Spleen (tissue), 11 donors: Measurements from ENCODE around the gene CAMSAP2. TPM values are rescaled to one million over a fixed set of nuclear protein-coding genes. Genes with fewer than 3 reads are reported as not detected.

Experiments used
- DNase-seq: peaks from one replicate; pipeline ENCODE4 v3.0.0-alpha.2; 2020
- H3K27ac ChIP-seq, 8 donors: fragments of 200-600 bp; sonication (generic) in 7 of 8; 1 replicate in 4 of 8; 2 replicates in 4 of 8; pipeline versions ENCODE4 v1.5.0 to v1.8.0; 2016 to 2021; ENCODE audit warnings: inconsistent platforms in 4 of 8, mild to moderate bottlenecking in 4 of 8, moderate library complexity in 1 of 8
- H3K27me3 ChIP-seq, 7 donors: fragments of 200-600 bp; sonication (generic) in 6 of 7; replicated peaks in 1 of 7; 1 replicate in 4 of 7; 2 replicates in 3 of 7; pipeline versions ENCODE4 v1.5.0 to v1.8.0; 2016 to 2021; ENCODE audit warnings: inconsistent platforms in 3 of 7, mild to moderate bottlenecking in 1 of 7
- H3K36me3 ChIP-seq, 6 donors: fragments of 200-600 bp; sonication (generic) in 5 of 6; 1 replicate in 4 of 6; 2 replicates in 2 of 6; pipeline versions ENCODE4 v1.5.0 to v1.8.0; 2016 to 2021; ENCODE audit warnings: inconsistent platforms in 2 of 6
- H3K4me1 ChIP-seq, 6 donors: fragments of 200-600 bp; sonication (generic) in 5 of 6; 1 replicate in 3 of 6; 2 replicates in 3 of 6; pipeline versions ENCODE4 v1.5.0 to v1.8.0; 2016 to 2021; ENCODE audit warnings: inconsistent platforms in 3 of 6
- H3K4me3 ChIP-seq, 8 donors: fragments of 200-600 bp; sonication (generic) in 7 of 8; 1 replicate in 4 of 8; 2 replicates in 4 of 8; pipeline versions ENCODE4 v1.5.0 to v1.8.0; 2016 to 2021; ENCODE audit warnings: inconsistent platforms in 4 of 8, mild to moderate bottlenecking in 4 of 8, moderate library complexity in 2 of 8
- H3K9me3 ChIP-seq, 8 donors: fragments of 200-600 bp; sonication (generic) in 7 of 8; 1 replicate in 4 of 8; 2 replicates in 4 of 8; pipeline versions ENCODE4 v1.5.0 to v1.8.0; 2016 to 2021; ENCODE audit warnings: inconsistent platforms in 4 of 8
- CTCF ChIP-seq, 11 experiments: fragments of 200-600 bp in 7 of 11; fragments of 450-650 bp in 4 of 11; sonication (generic) in 4 of 11; IDR thresholded peaks in 8 of 11; conservative IDR thresholded peaks in 3 of 11; 1 replicate in 7 of 11; 2 replicates in 4 of 11; pipeline versions ENCODE4 v1.4.0 to v1.8.0; 2016 to 2021; ENCODE audit warnings: antibody characterized with exemption in 11 of 11, inconsistent platforms in 4 of 11, mild to moderate bottlenecking in 1 of 11
- POLR2A ChIP-seq, 3 donors: fragments of 450-650 bp; IDR thresholded peaks; one replicate each; pipeline ENCODE4 v1.5.1; 2017; ENCODE audit warnings: antibody characterized with exemption in 3 of 3, mild to moderate bottlenecking in 1 of 3
- POLR2AphosphoS5 ChIP-seq, 3 donors: sonication (generic); formaldehyde crosslinking; IDR thresholded peaks; one replicate each; pipeline ENCODE4 v1.5.1; 2017; ENCODE audit warnings: antibody characterized with exemption in 3 of 3
- WGBS, 5 donors: extraction: QIAGEN DNeasy Blood & Tissue Kit in 3 of 5; methylation state at CpG; one replicate each; pipeline versions ENCODE4 v1.1.5 to v1.1.7; 2013 to 2018; 5-methylcytosine and 5-hydroxymethylcytosine counted together
- intact Hi-C: fragments of 100-400 bp; cut with DNase I; formaldehyde crosslinking; loops from one replicate; pipeline ENCODE4 v1.15.0; 2023; ENCODE audit warnings: low total_unique reads
- polyA plus RNA-seq, 3 donors: library from polyadenylated mRNA; stranded (reverse); fragments of 200-250 nt; gene quantifications; one replicate each; pipeline ENCODE4 v1.2.1, GENCODE V29; 2013
- total RNA-seq, 7 donors: library from RNA; depleted of rRNA in 3 of 7; stranded (reverse); fragments of >200 nt in 3 of 7; fragmentation: NEBNext Ultra II Directional in 4 of 7; extraction: Animal tissue kit (Norgen Biotek cat#: 25700) in 4 of 7; gene quantifications; one replicate each; pipeline versions ENCODE4 v1.1.0 to v1.2.1, GENCODE V29; 2016 to 2021
- donor health status: healthy with polysubstance abuse.
- donor health status: DM: no; HTN: no; CAD: no; lungs with moderate emphysema.
- donor health status: DM: no; HTN: no; CAD: no.
- donor health status: Bipolar disorder and iron deficiency.
- donor health status: healthy.
- donor health status: DM: no; HTN: no; CAD: no.
- donor health status: DM: yes; HTN: yes; CAD: no.

Gene CAMSAP2
- total and polyA plus RNA-seq, 10 donors, result 2.1 to 24.7 (median 17.2) TPM

GRCh38 chr1:200877839-200878551 lies 139.3 kb downstream of the CAMSAP2 start:
- Histone ChIP-seq H3K4me1 (peaks cover 8 to 16% (median 11%) of the 10 kb centered on the region in 6 donors), H3K36me3 (no peaks in the 10 kb centered on the region), H3K27ac (peak overlapping the region in 1 of 8 donors; percentile 48), H3K9me3 (no peaks in the 10 kb centered on the region), H3K27me3 (peaks cover 0 to 29% (median 19%) of the 10 kb centered on the region in 7 donors), H3K4me3 (no peak overlapping the region)
- DNase-seq, result no peak
- 70 to 78% (median 72%) methylated on average over 6 of the region's 6 CpGs for WGBS, 5 donors
- TF ChIP-seq CTCF (IDR thresholded peaks at IDR 0.05 in 8 of 11, conservative IDR thresholded peaks at IDR 0.05 in 3 of 11) (no peak), POLR2A (IDR thresholded peaks at IDR 0.05) (no peak), POLR2AphosphoS5 (IDR thresholded peaks at IDR 0.05) (no peak)
- intact Hi-C loops, result no loop called here

- no peak overlapping the region for H3K4me3 ChIP-seq
- intact Hi-C loops, result no loop called here
- H3K27me3 ChIP-seq, result peaks cover 0 to 7% (median 0%) of the 10 kb centered on the region in 7 donors
- H3K9me3 ChIP-seq, result no peaks in the 10 kb centered on the region
- no peaks in the 10 kb centered on the region for H3K36me3 ChIP-seq
- 45 to 70% (median 48%) methylated on average over 3 of the region's 3 CpGs for WGBS, 5 donors
- H3K4me1 ChIP-seq, result peaks cover 0 to 4% (median 0%) of the 10 kb centered on the region in 6 donors
- no peak overlapping the region for H3K27ac ChIP-seq
- no peak for DNase-seq
- TF ChIP-seq CTCF (IDR thresholded peaks at IDR 0.05 in 8 of 11, conservative IDR thresholded peaks at IDR 0.05 in 3 of 11) (no peak), POLR2A (IDR thresholded peaks at IDR 0.05) (no peak), POLR2AphosphoS5 (IDR thresholded peaks at IDR 0.05) (no peak)
Observed at GRCh38 chr1:200880212-200880611, 141.5 kb downstream of the CAMSAP2 start.

- no peaks in the 10 kb centered on the region for H3K36me3 ChIP-seq
- H3K9me3 ChIP-seq, result no peaks in the 10 kb centered on the region
- no peaks in the 10 kb centered on the region for H3K27me3 ChIP-seq
- TF ChIP-seq POLR2AphosphoS5 (IDR thresholded peaks at IDR 0.05) (no peak), CTCF (IDR thresholded peaks at IDR 0.05 in 8 of 11, conservative IDR thresholded peaks at IDR 0.05 in 3 of 11) (no peak), POLR2A (IDR thresholded peaks at IDR 0.05) (no peak)
- H3K27ac ChIP-seq, result no peak overlapping the region
- WGBS, 5 donors, result 76 to 97% (median 92%) methylated on average over 3 of the region's 3 CpGs
- intact Hi-C loops, result no loop called here
- peaks cover 3 to 27% (median 13%) of the 10 kb centered on the region in 6 donors for H3K4me1 ChIP-seq
- DNase-seq, result no peak
- no peak overlapping the region for H3K4me3 ChIP-seq
Observed at GRCh38 chr1:200883118-200883517, 144.4 kb downstream of the CAMSAP2 start.

- Histone ChIP-seq H3K27me3 (peaks cover 0 to 10% (median 2%) of the 10 kb centered on the region in 7 donors), H3K4me1 (peaks cover 14 to 54% (median 38%) of the 10 kb centered on the region in 6 donors), H3K27ac (peak overlapping the region in 1 of 8 donors; percentile 36), H3K36me3 (no peaks in the 10 kb centered on the region), H3K9me3 (no peaks in the 10 kb centered on the region), H3K4me3 (no peak overlapping the region)
- WGBS, 5 donors, result 78 to 87% (median 84%) methylated on average over 6 of the region's 6 CpGs
- no peak for DNase-seq
- no peak for TF ChIP-seq POLR2AphosphoS5 (IDR thresholded peaks at IDR 0.05)
- TF ChIP-seq POLR2A (IDR thresholded peaks at IDR 0.05), result no peak
- no peak for TF ChIP-seq CTCF (IDR thresholded peaks at IDR 0.05 in 8 of 11, conservative IDR thresholded peaks at IDR 0.05 in 3 of 11)
- intact Hi-C loops, result no loop called here
Observed at GRCh38 chr1:200885623-200886402, 147.1 kb downstream of the CAMSAP2 start.
